Epithelial cell of proximal tubule (primary cell): ENCODE data around the gene DNAJB2. TPM values are rescaled to one million over a fixed set of nuclear protein-coding genes. Genes with fewer than 3 reads are reported as not detected.

Experiments
- DNase-seq: peaks from one replicate; pipeline ENCODE4 v3.0.0-alpha.2; 2011; ENCODE audit warnings: low read depth
- H3K4me3 ChIP-seq: 2 replicates; pipeline ENCODE4 v1.5.1; 2011; ENCODE audit warnings: low read depth, mild to moderate bottlenecking, low read length
- total RNA-seq: library from RNA; depleted of rRNA; stranded (reverse); fragments of >200 nt; gene quantifications from 2 replicates; pipeline ENCODE4 v1.2.3, GENCODE V29; 2015
- TF ChIP-seq, protein P1 (sequence below): conservative IDR thresholded peaks from 2 replicates; pipeline ENCODE4 v1.5.1; 2012; ENCODE audit warnings: low read depth, mild to moderate bottlenecking, low read length

DNAJB2 gene
- total RNA-seq, 1 donor from 2014 or later, result 54.8 TPM

GRCh38 chr2:219334076-219334475 lies 54.9 kb downstream of the DNAJB2 start:
- TF ChIP-seq, protein P1, sequence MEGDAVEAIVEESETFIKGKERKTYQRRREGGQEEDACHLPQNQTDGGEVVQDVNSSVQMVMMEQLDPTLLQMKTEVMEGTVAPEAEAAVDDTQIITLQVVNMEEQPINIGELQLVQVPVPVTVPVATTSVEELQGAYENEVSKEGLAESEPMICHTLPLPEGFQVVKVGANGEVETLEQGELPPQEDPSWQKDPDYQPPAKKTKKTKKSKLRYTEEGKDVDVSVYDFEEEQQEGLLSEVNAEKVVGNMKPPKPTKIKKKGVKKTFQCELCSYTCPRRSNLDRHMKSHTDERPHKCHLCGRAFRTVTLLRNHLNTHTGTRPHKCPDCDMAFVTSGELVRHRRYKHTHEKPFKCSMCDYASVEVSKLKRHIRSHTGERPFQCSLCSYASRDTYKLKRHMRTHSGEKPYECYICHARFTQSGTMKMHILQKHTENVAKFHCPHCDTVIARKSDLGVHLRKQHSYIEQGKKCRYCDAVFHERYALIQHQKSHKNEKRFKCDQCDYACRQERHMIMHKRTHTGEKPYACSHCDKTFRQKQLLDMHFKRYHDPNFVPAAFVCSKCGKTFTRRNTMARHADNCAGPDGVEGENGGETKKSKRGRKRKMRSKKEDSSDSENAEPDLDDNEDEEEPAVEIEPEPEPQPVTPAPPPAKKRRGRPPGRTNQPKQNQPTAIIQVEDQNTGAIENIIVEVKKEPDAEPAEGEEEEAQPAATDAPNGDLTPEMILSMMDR, result no peak
- no peak for DNase-seq

DNA sequence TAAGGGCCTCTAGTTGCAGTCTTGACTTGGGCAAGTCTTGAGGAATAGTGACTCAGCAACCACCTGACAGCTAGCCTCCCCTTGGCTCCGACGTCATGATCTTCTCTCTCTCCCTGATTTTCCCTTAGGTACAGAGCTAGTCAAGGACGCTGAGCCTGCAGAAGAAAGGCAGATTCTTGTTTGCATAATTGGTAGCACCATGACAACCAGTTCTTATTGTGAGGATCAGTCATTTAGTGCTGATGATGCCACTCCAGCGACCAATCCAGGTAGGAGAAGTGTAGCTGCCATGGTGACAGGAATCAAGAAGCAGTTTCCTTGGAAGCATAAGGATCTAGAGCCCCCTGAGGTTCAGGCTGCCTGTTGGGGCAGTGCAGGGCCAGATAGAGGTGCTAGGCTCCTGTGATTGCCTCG lies 56.2 kb downstream of the DNAJB2 start:
- TF ChIP-seq, protein P1, result no peak
- H3K4me3 ChIP-seq, result no peak overlapping the region
- peak; percentile 25 for DNase-seq

More at GRCh38 chr2:219334076-219334475, 54.9 kb downstream of the DNAJB2 start:
- H3K4me3 ChIP-seq, result no peak overlapping the region

Other genes starting within 250 kb of the DNAJB2 start
- gene CFAP65, start 237.8 kb upstream of the DNAJB2 start, total RNA-seq, result 1.1 TPM in 1 of 2 replicates, not detected in the other
- 0.29 TPM in 1 of 2 replicates, not detected in the other for gene IHH, start 218.4 kb upstream of the DNAJB2 start, total RNA-seq
- 13.1 and 17.1 TPM in 2 replicates for gene NHEJ1, start 118.6 kb upstream of the DNAJB2 start, total RNA-seq
- 0.06 TPM in 1 of 2 replicates, not detected in the other for gene SLC23A3, start 109.3 kb upstream of the DNAJB2 start, total RNA-seq
- 37.5 and 51.0 TPM in 2 replicates for gene CNPPD1, start 102.4 kb upstream of the DNAJB2 start, total RNA-seq
- gene RETREG2, start 101.1 kb upstream of the DNAJB2 start, total RNA-seq, result 34.4 and 40.1 TPM in 2 replicates
- 29.7 and 31.6 TPM in 2 replicates for gene ZFAND2B, start 72.6 kb upstream of the DNAJB2 start, total RNA-seq
- gene ABCB6, start 60.4 kb upstream of the DNAJB2 start, total RNA-seq, result 9.3 and 11.7 TPM in 2 replicates
- 34.1 and 52.9 TPM in 2 replicates for gene ATG9A, start 49.7 kb upstream of the DNAJB2 start, total RNA-seq
- 20.3 and 50.3 TPM in 2 replicates for gene ANKZF1, start 49.6 kb upstream of the DNAJB2 start, total RNA-seq
- gene GLB1L, start 33.9 kb upstream of the DNAJB2 start, total RNA-seq, result 10.4 and 11.0 TPM in 2 replicates
- gene STK16, start 33.9 kb upstream of the DNAJB2 start, total RNA-seq, result 10.1 and 17.5 TPM in 2 replicates
- gene TUBA4B, start 26.1 kb upstream of the DNAJB2 start, total RNA-seq, result 0.52 TPM in 1 of 2 replicates, not detected in the other
- gene TUBA4A, start 25.4 kb upstream of the DNAJB2 start, total RNA-seq, result 191 and 196 TPM in 2 replicates
- gene PTPRN, start 30.0 kb downstream of the DNAJB2 start, total RNA-seq, result 0.75 and 1.0 TPM in 2 replicates
- not detected in 2 replicates for gene RESP18, start 53.4 kb downstream of the DNAJB2 start, total RNA-seq
- gene DNPEP, start 108.5 kb downstream of the DNAJB2 start, total RNA-seq, result 40.0 and 54.0 TPM in 2 replicates
- not detected in 2 replicates for gene DES, start 139.0 kb downstream of the DNAJB2 start, total RNA-seq
- 4.6 and 28.3 TPM in 2 replicates for gene SPEG, start 155.5 kb downstream of the DNAJB2 start, total RNA-seq
- gene GMPPA, start 219.5 kb downstream of the DNAJB2 start, total RNA-seq, result 27.2 and 35.3 TPM in 2 replicates
- gene ASIC4, start 235.1 kb downstream of the DNAJB2 start, total RNA-seq, result not detected in 2 replicates